IMR-90 (cell line): ENCODE measurements around the gene GPR107. TPM values are rescaled to one million over a fixed set of nuclear protein-coding genes. Genes with fewer than 3 reads are reported as not detected.

ENCODE experiments used
- ATAC-seq: fragments of 200-7000 bp; cut with Tn5 transposase; 2 replicates; pipeline ENCODE4 v1.9.1; 2020; ENCODE audit warnings: low read depth, mild to moderate bottlenecking, moderate library complexity
- BruUV-seq: library from RNA; stranded (reverse); fragments of 400-500 nt; replicated peaks from 2 replicates; lab custom pipeline; 2021; lab: Mats Ljungman, UMichigan
- CTCF ChIA-PET: fragments of 300-600 bp; formaldehyde crosslinking; extraction: SDS; loops from one replicate; lab custom pipeline; 2021; ENCODE audit warnings: antibody characterized with exemption; lab: Yijun Ruan, JAX
- POLR2A ChIA-PET: fragments of 300-600 bp; sonication (Branson Sonifier 250); formaldehyde crosslinking; loops from one replicate; lab custom pipeline; 2022; ENCODE audit warnings: antibody characterized with exemption; ENCODE audit not compliant: unreplicated experiment; lab: Charles Lee
- DNase-seq: peaks from one replicate; pipeline ENCODE4 v3.0.0; 2013
- H2AFZ ChIP-seq: replicated peaks from 2 replicates; pipeline ENCODE3; 2013; ENCODE audit warnings: low read length, mild to moderate bottlenecking; ENCODE audit not compliant: poor library complexity
- H2AK5ac ChIP-seq: 2 replicates; pipeline ENCODE4 v1.6.1; 2013; ENCODE audit warnings: low read depth, low read length, inconsistent platforms
- H2AK9ac ChIP-seq: replicated peaks from 2 replicates; pipeline ENCODE3; 2013; ENCODE audit warnings: mild to moderate bottlenecking, low read depth, low read length, moderate library complexity; ENCODE audit not compliant: poor library complexity
- H2BK120ac ChIP-seq: 2 replicates; pipeline ENCODE4 v1.6.1; 2013; ENCODE audit warnings: low read depth, low read length, inconsistent platforms
- H2BK15ac ChIP-seq: 3 replicates; pipeline ENCODE4 v1.6.1; 2013; ENCODE audit warnings: low read depth, low read length, inconsistent platforms
- H2BK20ac ChIP-seq: 2 replicates; pipeline ENCODE4 v1.6.1; 2013; ENCODE audit warnings: low read depth, mild to moderate bottlenecking, inconsistent platforms, low read length, moderate library complexity
- H2BK5ac ChIP-seq: 2 replicates; pipeline ENCODE4 v1.6.1; 2013; ENCODE audit warnings: mild to moderate bottlenecking, low read depth, low read length, inconsistent platforms; ENCODE audit not compliant: poor library complexity, severe bottlenecking
- H3K14ac ChIP-seq: replicated peaks from 2 replicates; pipeline ENCODE4 v1.6.1; 2013; ENCODE audit warnings: low read depth, low read length, inconsistent platforms
- H3K18ac ChIP-seq: 2 replicates; pipeline ENCODE4 v1.6.1; 2013; ENCODE audit warnings: low read depth, low read length, control low read depth
- H3K23ac ChIP-seq: 2 replicates; pipeline ENCODE4 v1.6.1; 2013; ENCODE audit warnings: low read depth, low read length, inconsistent platforms
- H3K27ac ChIP-seq: 2 replicates; pipeline ENCODE4 v1.5.1; 2013; ENCODE audit warnings: mild to moderate bottlenecking, control low read depth, low read length; ENCODE audit not compliant: insufficient read depth
- H3K27me3 ChIP-seq: 2 replicates; pipeline ENCODE4 v1.6.1; 2013; ENCODE audit warnings: low read length; ENCODE audit not compliant: control insufficient read depth, insufficient read depth
- H3K36me3 ChIP-seq: 2 replicates; pipeline ENCODE4 v1.6.1; 2013; ENCODE audit warnings: low read length, mixed read lengths; ENCODE audit not compliant: control insufficient read depth, insufficient read depth
- H3K4ac ChIP-seq: 2 replicates; pipeline ENCODE4 v1.6.1; 2013; ENCODE audit warnings: low read depth, low read length, inconsistent platforms
- H3K4me1 ChIP-seq: 2 replicates; pipeline ENCODE4 v1.6.1; 2013; ENCODE audit warnings: low read length, mixed read lengths; ENCODE audit not compliant: control insufficient read depth, insufficient read depth
- H3K4me2 ChIP-seq: 2 replicates; pipeline ENCODE4 v1.6.1; 2013; ENCODE audit warnings: low read depth, mild to moderate bottlenecking, control low read depth, low read length, moderate library complexity
- H3K4me3 ChIP-seq: 2 replicates; pipeline ENCODE4 v1.5.1; 2013; ENCODE audit warnings: low read depth, mild to moderate bottlenecking, control low read depth, low read length, moderate library complexity; ENCODE audit not compliant: insufficient read depth
- H3K56ac ChIP-seq: 2 replicates; pipeline ENCODE4 v1.6.1; 2013; ENCODE audit warnings: low read length, inconsistent platforms; ENCODE audit not compliant: insufficient read depth; ENCODE audit errors: extremely low read depth
- H3K79me1 ChIP-seq, 2 experiments: 2 replicates each; pipeline ENCODE4 v1.6.1; 2013; ENCODE audit warnings: low read length in 2 of 2, inconsistent platforms in 1 of 2, low read depth in 1 of 2
- H3K9ac ChIP-seq: 2 replicates; pipeline ENCODE4 v1.6.1; 2013; ENCODE audit warnings: low read depth, low read length, control low read depth
- H3K9me1 ChIP-seq: 2 replicates; pipeline ENCODE4 v1.6.1; 2013; ENCODE audit warnings: low read length, inconsistent platforms; ENCODE audit not compliant: insufficient read depth
- H3K9me3 ChIP-seq: 2 replicates; pipeline ENCODE4 v1.6.1; 2013; ENCODE audit warnings: low read length; ENCODE audit not compliant: control insufficient read depth, insufficient read depth
- H4K20me1 ChIP-seq: 2 replicates; pipeline ENCODE4 v1.6.1; 2013; ENCODE audit warnings: low read length, inconsistent platforms; ENCODE audit not compliant: insufficient read depth
- H4K5ac ChIP-seq: 2 replicates; pipeline ENCODE4 v1.6.1; 2013; ENCODE audit warnings: mild to moderate bottlenecking, low read depth, low read length, control low read depth
- H4K8ac ChIP-seq, 2 experiments: 2 replicates each; pipeline ENCODE4 v1.6.1; 2013; ENCODE audit warnings: low read depth in 2 of 2, low read length in 2 of 2, control low read depth in 1 of 2, inconsistent platforms in 1 of 2
- H4K91ac ChIP-seq: 2 replicates; pipeline ENCODE4 v1.6.1; 2013; ENCODE audit warnings: low read depth, low read length, inconsistent platforms; ENCODE audit not compliant: insufficient read depth
- BHLHE40 ChIP-seq: fragments of 150-350 bp; IDR thresholded peaks from 2 replicates; pipeline ENCODE4 v1.6.1; 2016; ENCODE audit warnings: mild to moderate bottlenecking, low read depth, low read length
- CTCF ChIP-seq: conservative IDR thresholded peaks from 2 replicates; pipeline ENCODE4 v1.5.1; 2012; ENCODE audit warnings: mild to moderate bottlenecking, low read depth, low read length, improper control_type of control experiment
- FOS ChIP-seq: fragments of 150-350 bp; IDR thresholded peaks from 2 replicates; pipeline ENCODE4 v1.6.1; 2016; ENCODE audit warnings: low read depth, low read length
- MAZ ChIP-seq: IDR thresholded peaks from 2 replicates; pipeline ENCODE4 v1.6.1; 2012; ENCODE audit warnings: low read depth, mild to moderate bottlenecking, low read length, improper control_type of control experiment, moderate library complexity, borderline replicate concordance
- NFE2L2 ChIP-seq: fragments of 150-350 bp; IDR thresholded peaks from 2 replicates; pipeline ENCODE4 v1.6.1; 2016; ENCODE audit warnings: low read depth, mild to moderate bottlenecking, low read length
- POLR2A ChIP-seq: IDR thresholded peaks from 2 replicates; pipeline ENCODE4 v1.6.1; 2012; ENCODE audit warnings: mild to moderate bottlenecking, low read depth, low read length
- RAD21 ChIP-seq: IDR thresholded peaks from 2 replicates; pipeline ENCODE4 v1.6.1; 2012; ENCODE audit warnings: low read length, improper control_type of control experiment
- RFX5 ChIP-seq: IDR thresholded peaks from 2 replicates; pipeline ENCODE4 v1.8.0; 2012; ENCODE audit warnings: low read depth, mild to moderate bottlenecking, low read length, moderate library complexity
- SMC3 ChIP-seq: fragments of 150-350 bp; IDR thresholded peaks from 2 replicates; pipeline ENCODE4 v1.6.1; 2016; ENCODE audit warnings: low read depth, mild to moderate bottlenecking, antibody characterized with exemption, low read length, moderate library complexity
- USF2 ChIP-seq: fragments of 150-350 bp; IDR thresholded peaks from 2 replicates; pipeline ENCODE4 v1.6.1; 2017; ENCODE audit warnings: mild to moderate bottlenecking, antibody characterized with exemption, low read length, low read depth
- WGBS, 2 experiments: methylation state at CpG; one replicate each; pipeline versions ENCODE4 v1.1.5 to v1.1.7; 2013; ENCODE audit warnings: missing lambda C conversion rate in 2 of 2; ENCODE audit not compliant: insufficient read length in 1 of 2; ENCODE audit errors: extremely low coverage in 2 of 2; 5-methylcytosine and 5-hydroxymethylcytosine counted together
- dilution Hi-C: fragments of 300-500 bp; cut with HindIII; formaldehyde crosslinking; loops from one replicate; pipeline ENCODE4 v1.14.3; 2018; ENCODE audit warnings: low sequenced_read_pairs; ENCODE audit not compliant: unreplicated experiment
- in situ Hi-C: fragments of 300-500 bp; cut with MboI; formaldehyde crosslinking; loops from 3 replicates; pipeline ENCODE4 v1.14.3; 2019; ENCODE audit warnings: low sequenced_read_pairs, inconsistent platforms, mixed read lengths
- intact Hi-C: fragments of 100-400 bp; cut with micrococcal nuclease; formaldehyde crosslinking; loops from 2 replicates; pipeline ENCODE4 v1.10.0; 2022
- polyA plus RNA-seq, 3 experiments: library from polyadenylated mRNA; depleted of rRNA; stranded (reverse); fragments of >200 nt; gene quantifications; 2 replicates each; pipeline ENCODE4 v1.2.3, GENCODE V29; 2012; ENCODE audit warnings: low replicate concordance in 1 of 3
- total RNA-seq: library from RNA; depleted of rRNA; stranded (reverse); fragments of >200 nt; gene quantifications from 2 replicates; pipeline ENCODE4 v1.2.3, GENCODE V29; 2012

Gene GPR107
- total and polyA plus RNA-seq, 2 of the 4 experiments (the other 2 are of a cell fraction): 16.7 to 21.6 TPM

- peaks cover 28% of the 10 kb centered on the region for H3K9me1 ChIP-seq
- H2AFZ ChIP-seq: peak overlapping the region; percentile 21
- CTCF ChIA-PET: interaction anchor here (0.6 kb wide), 1 partner anchor 13 kb away, joined by 3 read pairs; no protein-coding TSS in a partner anchor
- 100% methylated on average over 4 of the region's 17 CpGs; no CpG with 5 or more reads in 1 of the 2 experiments for WGBS, 2 experiments
- POLR2A ChIA-PET: no interaction called here
- H3K4ac ChIP-seq: peak overlapping the region; percentile 48
- no peak overlapping the region for H3K18ac ChIP-seq
- no peak overlapping the region for H3K27ac ChIP-seq
- H3K56ac ChIP-seq: no peak overlapping the region
- peak overlapping the region; percentile 53 for H3K14ac ChIP-seq
- H4K91ac ChIP-seq: peak overlapping the region; percentile 22; the same call in 1 of the 2 replicates
- H2AK5ac ChIP-seq: peak overlapping the region; percentile 62; the same call in 1 of the 2 replicates
- in situ Hi-C loops: loop anchor here (25.0 kb wide), 2 partner anchors 118 to 543 kb away; partner anchors contain the start of gene PRDM12
- no peak overlapping the region; the same call in 1 of the 2 replicates for H3K23ac ChIP-seq
- peak overlapping the region; percentile 18 for H2AK9ac ChIP-seq
- BruUV-seq: no TSS peak
- peaks cover 0 to 50% of the 10 kb centered on the region in 2 experiments; a peak in 2 of 4 replicates for H3K79me1 ChIP-seq
- no peaks in the 10 kb centered on the region for H3K27me3 ChIP-seq
- peaks cover 22% of the 10 kb centered on the region for H3K36me3 ChIP-seq
- DNase-seq (peak; percentile 60), ATAC-seq (peak; percentile 46)
- peak overlapping the region; percentile 43 for H2BK20ac ChIP-seq
- no peak overlapping the region for H3K4me2 ChIP-seq
- no peak overlapping the region; a peak in 1 of 4 replicates for H4K8ac ChIP-seq
- H2BK120ac ChIP-seq: peak overlapping the region; percentile 63
- no peak overlapping the region for H3K9ac ChIP-seq
- dilution Hi-C loops: loop anchor here (25.0 kb wide), 1 partner anchor 118 kb away; no protein-coding TSS in a partner anchor
- H3K4me3 ChIP-seq: no peak overlapping the region
- H2BK5ac ChIP-seq: no peak overlapping the region
- no peak overlapping the region for H2BK15ac ChIP-seq
- H4K5ac ChIP-seq: no peak overlapping the region
- peaks cover 6% of the 10 kb centered on the region for H4K20me1 ChIP-seq
- H3K9me3 ChIP-seq: no peaks in the 10 kb centered on the region
- H3K4me1 ChIP-seq: peaks cover 24% of the 10 kb centered on the region
- TF ChIP-seq BHLHE40 (no peak), CTCF (no peak), SMC3 (no peak), POLR2A (no peak), USF2 (no peak), RAD21 (no peak), FOS (no peak), MAZ (no peak), RFX5 (no peak), NFE2L2 (no peak)
- intact Hi-C loops: no loop called here
These were observed 65.3 kb downstream of the GPR107 start for GRCh38 chr9:130118841-130119518.
